MCF 10A (cell line): ENCODE results near the gene PCK2. TPM values are rescaled to one million over a fixed set of nuclear protein-coding genes. Genes with fewer than 3 reads are reported as not detected.

Experiments
- BruUV-seq: library from RNA; stranded (reverse); fragments of 400-500 nt; replicated peaks from 2 replicates; lab custom pipeline; 2021; lab: Mats Ljungman, UMichigan
- CTCF ChIA-PET: fragments of 300-600 bp; sonication (Branson Sonifier 250); formaldehyde crosslinking; extraction: SDS; loops from one replicate; lab custom pipeline; 2021; ENCODE audit warnings: antibody characterized with exemption, inconsistent platforms; lab: Yijun Ruan, JAX
- POLR2A ChIA-PET: fragments of 300-600, 350-650 bp; sonication (Branson Sonifier 250); formaldehyde crosslinking; extraction: SDS; loops from one replicate; lab custom pipeline; 2020; ENCODE audit warnings: antibody characterized with exemption, inconsistent platforms; lab: Yijun Ruan, JAX
- DNase-seq: peaks from one replicate; pipeline ENCODE4 v3.0.0-alpha.2; 2018; ENCODE audit not compliant: unreplicated experiment
- H3K27ac Mint-ChIP-seq: one replicate; pipeline ENCODE4 v1.8.0; 2022; ENCODE audit warnings: mild to moderate bottlenecking, low read depth, mixed read lengths; ENCODE audit not compliant: unreplicated experiment
- H3K27me3 Mint-ChIP-seq: one replicate; pipeline ENCODE4 v1.8.0; 2022; ENCODE audit warnings: mixed read lengths; ENCODE audit not compliant: insufficient read depth, unreplicated experiment
- H3K36me3 Mint-ChIP-seq: one replicate; pipeline ENCODE4 v1.8.0; 2022; ENCODE audit warnings: mild to moderate bottlenecking, moderate library complexity, mixed read lengths; ENCODE audit not compliant: insufficient read depth, unreplicated experiment
- H3K4me1 Mint-ChIP-seq: one replicate; pipeline ENCODE4 v1.8.0; 2022; ENCODE audit warnings: mixed read lengths; ENCODE audit not compliant: insufficient read depth, unreplicated experiment
- H3K4me3 Mint-ChIP-seq: one replicate; pipeline ENCODE4 v1.8.0; 2022; ENCODE audit warnings: mild to moderate bottlenecking, moderate library complexity, mixed read lengths; ENCODE audit not compliant: unreplicated experiment
- H3K9me3 Mint-ChIP-seq: one replicate; pipeline ENCODE4 v1.8.0; 2022; ENCODE audit warnings: mixed read lengths; ENCODE audit not compliant: unreplicated experiment
- CTCF ChIP-seq: fragments of 200-600 bp; IDR thresholded peaks from one replicate; pipeline ENCODE4 v1.8.0; 2022; ENCODE audit warnings: antibody characterized with exemption, mild to moderate bottlenecking; ENCODE audit not compliant: unreplicated experiment
- intact Hi-C: fragments of 100-400 bp; cut with micrococcal nuclease; formaldehyde crosslinking; loops from 2 replicates; pipeline ENCODE4 v1.14.1; 2022
- total RNA-seq: library from RNA; stranded (reverse); gene quantifications from 2 replicates; pipeline ENCODE4 v1.2.3, GENCODE V29; 2022

Gene PCK2
- total RNA-seq, 1 experiment from 2014 or later = 112 TPM

GRCh38 chr14:24071836-24072430 is 22.2 kb upstream of the PCK2 start:
- Mint-ChIP-seq H3K4me3 (no peak overlapping the region), H3K36me3 (no peaks in the 10 kb centered on the region), H3K9me3 (no peaks in the 10 kb centered on the region), H3K4me1 (no peaks in the 10 kb centered on the region), H3K27me3 (peaks cover 61% of the 10 kb centered on the region), H3K27ac (no peak overlapping the region)
- no peak for DNase-seq
- BruUV-seq = no TSS peak
- no peak for TF ChIP-seq CTCF
- POLR2A ChIA-PET = interaction anchor here (0.7 kb wide), 1 partner anchor 117 kb away, joined by 3 read pairs; the partner anchor contains the start of gene IPO4
- intact Hi-C loops = no loop called here
- CTCF ChIA-PET = interaction anchor here (0.6 to 1.8 kb wide), 3 partner anchors 15 to 37 kb away, joined by 3 to 5 read pairs (median 5); partner anchors contain the start of gene PCK2

GRCh38 chr14:24072436-24072835 is 21.7 kb upstream of the PCK2 start:
- no peak overlapping the region for H3K27ac Mint-ChIP-seq
- H3K4me1 Mint-ChIP-seq = no peaks in the 10 kb centered on the region
- POLR2A ChIA-PET = interaction anchor here (0.7 kb wide), 1 partner anchor 117 kb away, joined by 3 read pairs; the partner anchor contains the start of gene IPO4
- H3K27me3 Mint-ChIP-seq = peaks cover 57% of the 10 kb centered on the region
- CTCF ChIA-PET = interaction anchor here (0.6 to 1.8 kb wide), 3 partner anchors 18 to 36 kb away, joined by 3 to 5 read pairs (median 4); partner anchors contain the start of gene PCK2
- no peak for DNase-seq
- H3K36me3 Mint-ChIP-seq = no peaks in the 10 kb centered on the region
- no TSS peak for BruUV-seq
- no peaks in the 10 kb centered on the region for H3K9me3 Mint-ChIP-seq
- TF ChIP-seq CTCF = no peak
- no peak overlapping the region for H3K4me3 Mint-ChIP-seq
- intact Hi-C loops = no loop called here

- Mint-ChIP-seq H3K36me3 (no peaks in the 10 kb centered on the region), H3K4me3 (no peak overlapping the region), H3K27ac (no peak overlapping the region), H3K27me3 (peaks cover 49% of the 10 kb centered on the region), H3K4me1 (no peaks in the 10 kb centered on the region), H3K9me3 (no peaks in the 10 kb centered on the region)
- intact Hi-C loops = no loop called here
- ChIA-PET CTCF (interaction anchor here (0.6 to 1.8 kb wide), 3 partner anchors 17 to 35 kb away, joined by 3 to 5 read pairs (median 4); partner anchors contain the start of gene PCK2), POLR2A (interaction anchor here (0.6 kb wide), 1 partner anchor 35 kb away, joined by 3 read pairs; no protein-coding TSS in a partner anchor)
- no peak for TF ChIP-seq CTCF
- BruUV-seq = no TSS peak
- no peak for DNase-seq
Measured at GRCh38 chr14:24072881-24073877, 20.9 kb upstream of the PCK2 start.
